ENCODE results near the gene TUT7. TPM values are rescaled to one million over a fixed set of nuclear protein-coding genes. Genes with fewer than 3 reads are reported as not detected.
A peak's percentile ranks its signal among the peaks of the same experiment; 100 is the strongest.

The TUT7 gene
- total RNA-seq, 2 experiments from 2014 or later = 29.2 to 43.4 TPM

- H3K9me3 ChIP-seq (ENCODE audit: low read length) = no peaks in the 10 kb centered on the region
- H2AFZ ChIP-seq (ENCODE audit: low read length) = no peak overlapping the region
- ChIA-PET CTCF (ENCODE audit: unreplicated experiment) (no interaction called here), POLR2A (interaction anchor here (1.3 kb wide), 1 partner anchor 61 kb away, joined by 3 read pairs; no protein-coding TSS in a partner anchor)
- H3K4me3 ChIP-seq (ENCODE audit: low read depth, low read length, poor library complexity, severe bottlenecking) = peak overlapping the region; percentile 89
- peaks cover 18% of the 10 kb centered on the region for H4K20me1 ChIP-seq (ENCODE audit: insufficient read depth, low read length)
- intact Hi-C loops (cut with micrococcal nuclease; ENCODE audit: unreplicated experiment) = no loop called here
- H3K79me2 ChIP-seq (ENCODE audit: insufficient read depth, low read depth, low read length) = peaks cover 53% of the 10 kb centered on the region
- DNase-seq (ENCODE audit: low spot score) = no peak
- peak overlapping the region; percentile 91 for H3K4me2 ChIP-seq (ENCODE audit: low read length)
- H3K36me3 ChIP-seq (ENCODE audit: insufficient read depth, low read length) = peaks cover 20% of the 10 kb centered on the region
- peaks cover 21% of the 10 kb centered on the region for H3K4me1 ChIP-seq (ENCODE audit: insufficient read depth, low read length, poor library complexity, severe bottlenecking)
- no TSS peak for BruUV-seq (replicated peaks)
- H3K9me2 ChIP-seq (ENCODE audit: insufficient read depth, low read length) = no peaks in the 10 kb centered on the region
- no peak for TF ChIP-seq CTCF (conservative IDR thresholded peaks at IDR 0.05; ENCODE audit: low read length)
- TF ChIP-seq EZH2phosphoT487 (IDR thresholded peaks at IDR 0.05; ENCODE audit: borderline replicate concordance, low read depth, low read length) = no peak
- H3K27ac ChIP-seq (ENCODE audit: low read depth, low read length, poor library complexity, severe bottlenecking) = no peak overlapping the region
Measured at GRCh38 chr9:86280580-86280979, 73.6 kb downstream of the TUT7 start.

DNA sequence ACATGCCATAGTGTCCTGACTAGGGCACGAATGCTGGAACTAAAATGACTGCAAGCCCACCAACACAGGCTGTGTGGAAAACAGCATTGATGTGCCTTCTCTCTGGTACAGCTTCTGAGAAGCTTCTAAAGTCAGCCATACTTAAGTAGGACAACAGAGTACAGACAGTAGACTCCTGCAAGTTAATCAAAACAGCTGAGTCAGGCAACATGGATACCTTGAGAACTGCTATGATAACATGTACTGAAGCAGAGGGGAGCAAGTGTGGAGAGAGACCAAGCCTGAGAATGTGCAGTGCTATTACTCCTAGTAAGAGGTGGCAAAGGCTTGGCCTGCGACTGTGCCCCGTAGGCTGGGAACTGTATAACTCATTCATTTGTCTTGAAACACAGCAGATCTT is 74.4 kb downstream of the TUT7 start:
- POLR2A ChIA-PET = no interaction called here
- H3K9me3 ChIP-seq (ENCODE audit: low read length) = no peaks in the 10 kb centered on the region

More for the DNA sequence above, 74.4 kb downstream of the TUT7 start:
- no TSS peak for BruUV-seq (replicated peaks)
- CTCF ChIA-PET (ENCODE audit: unreplicated experiment) = no interaction called here
- Histone ChIP-seq H3K36me3 (ENCODE audit: insufficient read depth, low read length) (peaks cover 20% of the 10 kb centered on the region), H3K9me2 (ENCODE audit: insufficient read depth, low read length) (no peaks in the 10 kb centered on the region), H4K20me1 (ENCODE audit: insufficient read depth, low read length) (peaks cover 18% of the 10 kb centered on the region), H3K4me1 (ENCODE audit: insufficient read depth, low read length, poor library complexity, severe bottlenecking) (peaks cover 15% of the 10 kb centered on the region), H3K4me2 (ENCODE audit: low read length) (peak overlapping the region; percentile 21), H2AFZ (ENCODE audit: low read length) (no peak overlapping the region), H3K27ac (ENCODE audit: low read depth, low read length, poor library complexity, severe bottlenecking) (no peak overlapping the region), H3K79me2 (ENCODE audit: insufficient read depth, low read depth, low read length) (peaks cover 59% of the 10 kb centered on the region), H3K4me3 (ENCODE audit: low read depth, low read length, poor library complexity, severe bottlenecking) (no peak overlapping the region)
- DNase-seq (ENCODE audit: low spot score) = no peak
- intact Hi-C loops (cut with micrococcal nuclease; ENCODE audit: unreplicated experiment) = no loop called here
- TF ChIP-seq EZH2phosphoT487 (IDR thresholded peaks at IDR 0.05; ENCODE audit: borderline replicate concordance, low read depth, low read length) (no peak), CTCF (conservative IDR thresholded peaks at IDR 0.05; ENCODE audit: low read length) (no peak)
